T47D (cell line): ENCODE data around the gene RCAN1.
A peak's percentile ranks its signal among the peaks of the same experiment; 100 is the strongest.

ENCODE experiments used
- DNase-seq, 2 experiments: peaks; one replicate each; pipeline versions ENCODE4 v3.0.0 to v3.0.0-alpha.2; 2011 to 2012; ENCODE audit warnings: low read depth in 1 of 2, low spot score in 1 of 2
- JUND ChIP-seq: IDR thresholded peaks from 2 replicates; pipeline ENCODE4 v1.6.1; 2012; ENCODE audit warnings: low read depth
- in situ Hi-C: cut with HindIII; loops from 2 replicates; pipeline ENCODE4 v1.10.0; 2016; ENCODE audit warnings: low sequenced_read_pairs, low pct_unique_long_range_greater_than_20kb

Gene RCAN1

GRCh38 chr21:34592120-34592955 is 22.6 kb downstream of the RCAN1 start:
- no peak for DNase-seq
- in situ Hi-C loops = no loop called here
- no peak for TF ChIP-seq JUND

GRCh38 chr21:34590520-34590919 is 24.4 kb downstream of the RCAN1 start:
- no peak for DNase-seq
- in situ Hi-C loops = no loop called here
- TF ChIP-seq JUND = no peak

- no peak for DNase-seq
- TF ChIP-seq JUND = no peak
- in situ Hi-C loops = no loop called here
Observed at GRCh38 chr21:34589511-34590282, 25.2 kb downstream of the RCAN1 start.

- in situ Hi-C loops = no loop called here
- DNase-seq = no peak
- TF ChIP-seq JUND = no peak
Observed at GRCh38 chr21:34583926-34584563, 30.9 kb downstream of the RCAN1 start.

GRCh38 chr21:34582506-34583150 is 32.3 kb downstream of the RCAN1 start:
- TF ChIP-seq JUND = no peak
- peak; percentile 37 to 79 for DNase-seq
- in situ Hi-C loops = no loop called here

GRCh38 chr21:34580181-34580700 is 34.7 kb downstream of the RCAN1 start:
- no peak for TF ChIP-seq JUND
- in situ Hi-C loops = no loop called here
- no peak for DNase-seq

GRCh38 chr21:34579411-34579810 is 35.5 kb downstream of the RCAN1 start:
- in situ Hi-C loops = no loop called here
- TF ChIP-seq JUND = no peak
- DNase-seq = no peak

GRCh38 chr21:34576041-34576511 is 38.8 kb downstream of the RCAN1 start:
- in situ Hi-C loops = no loop called here
- DNase-seq = peak in 1 of 2 experiments; percentile 33
- TF ChIP-seq JUND = no peak

- no peak for DNase-seq
- in situ Hi-C loops = no loop called here
- TF ChIP-seq JUND = no peak
Observed at GRCh38 chr21:34574601-34575529, 40.0 kb downstream of the RCAN1 start.

- in situ Hi-C loops = no loop called here
- DNase-seq = no peak
- TF ChIP-seq JUND = no peak
Observed at GRCh38 chr21:34571994-34572393, 42.9 kb downstream of the RCAN1 start.

GRCh38 chr21:34570313-34570712 is 44.6 kb downstream of the RCAN1 start:
- TF ChIP-seq JUND = no peak
- no peak for DNase-seq
- in situ Hi-C loops = no loop called here
